ENCODE measurements around the gene JAK1.

Gene JAK1

DNA sequence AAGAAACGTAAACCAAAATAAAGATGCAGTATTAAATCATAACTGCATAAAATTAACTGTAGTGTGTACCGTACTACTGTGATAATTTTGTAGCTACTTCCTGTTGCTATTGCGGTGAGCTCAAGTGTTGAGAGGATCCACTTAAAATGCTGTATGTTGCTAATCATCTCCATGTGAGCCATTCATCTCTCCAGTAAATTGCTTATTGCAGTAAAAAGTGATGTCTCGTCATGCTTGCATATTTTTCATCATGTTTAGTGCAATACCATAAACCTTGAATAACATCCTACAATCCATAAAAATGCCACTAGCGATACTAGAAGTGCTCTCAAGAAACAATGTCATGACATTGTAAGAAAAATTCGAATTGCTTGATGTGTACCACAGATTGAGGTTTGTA is 155.2 kb downstream of the JAK1 start:
- Histone ChIP-seq H3K4me3 (ENCODE audit: insufficient read depth in 1 of 2, low read depth in 1 of 2, low read length in 2 of 2) (no peak overlapping the region), H2AK5ac (ENCODE audit: low read length, severe bottlenecking) (no peak overlapping the region), H2BK5ac (ENCODE audit: low read depth, low read length, poor library complexity, severe bottlenecking) (no peak overlapping the region), H3K9ac (ENCODE audit: low read length) (no peak overlapping the region), H3K18ac (ENCODE audit: low read depth in 1 of 2, low read length in 2 of 2) (no peak overlapping the region), H3K4ac (ENCODE audit: low read depth in 1 of 2, low read length in 2 of 2) (no peak overlapping the region), H2AFZ (ENCODE audit: low read depth, low read length) (no peak overlapping the region), H3K27me3 (ENCODE audit: control insufficient read depth in 1 of 2, insufficient read depth in 1 of 2, low read length in 2 of 2) (no peaks in the 10 kb centered on the region), H3K4me1 (ENCODE audit: control insufficient read depth, insufficient read depth, low read depth, low read length) (no peaks in the 10 kb centered on the region), H3K14ac (ENCODE audit: low read length in 2 of 2) (no peak overlapping the region), H3K27ac (ENCODE audit: low read length, poor library complexity, severe bottlenecking) (no peak overlapping the region), H4K91ac (ENCODE audit: low read length) (no peak overlapping the region), H4K8ac (ENCODE audit: low read length) (no peak overlapping the region), H2BK12ac (ENCODE audit: low read length in 2 of 2) (no peak overlapping the region), H3K36me3 (ENCODE audit: control insufficient read depth in 1 of 2, insufficient read depth in 2 of 2, low read depth in 1 of 2, low read length in 2 of 2) (no peaks in the 10 kb centered on the region), H3K23ac (ENCODE audit: low read length in 2 of 2) (no peak overlapping the region), H3K4me2 (ENCODE audit: low read length, poor library complexity, severe bottlenecking) (no peak overlapping the region), H2BK15ac (ENCODE audit: low read depth, poor library complexity, severe bottlenecking) (no peak overlapping the region), H3K9me3 (ENCODE audit: control insufficient read depth, low read length) (no peaks in the 10 kb centered on the region), H2BK120ac (ENCODE audit: low read depth, low read length) (no peak overlapping the region), H3K79me1 (replicated peaks; ENCODE audit: low read length, poor library complexity, severe bottlenecking) (no peaks in the 10 kb centered on the region)
- peak; percentile 18 for DNase-seq
- WGBS, result 85% methylated on average over 5 of the region's 6 CpGs

DNA sequence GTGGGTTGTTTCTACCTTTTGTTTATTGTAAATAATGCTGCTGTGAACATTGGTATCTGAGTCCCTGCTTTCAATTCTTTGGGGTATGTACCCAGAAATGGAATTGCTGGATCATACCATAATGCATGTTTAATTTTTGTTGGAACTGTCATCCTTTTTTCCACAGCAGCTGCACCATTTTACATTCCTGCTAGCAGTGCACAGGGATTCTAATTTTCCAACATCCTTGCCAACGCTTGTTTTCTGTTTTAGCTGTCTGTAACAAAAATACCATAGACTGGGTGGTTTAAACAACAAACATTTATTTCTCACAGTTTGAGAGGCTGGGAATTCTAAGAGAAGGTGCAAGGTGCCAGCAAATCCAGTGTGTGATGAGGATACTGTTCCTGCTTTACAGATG is 156.3 kb downstream of the JAK1 start:
- Histone ChIP-seq H3K4ac (ENCODE audit: low read depth in 1 of 2, low read length in 2 of 2) (no peak overlapping the region), H3K4me1 (ENCODE audit: control insufficient read depth, insufficient read depth, low read depth, low read length) (no peaks in the 10 kb centered on the region), H3K4me3 (ENCODE audit: insufficient read depth in 1 of 2, low read depth in 1 of 2, low read length in 2 of 2) (no peak overlapping the region), H3K27me3 (ENCODE audit: control insufficient read depth in 1 of 2, insufficient read depth in 1 of 2, low read length in 2 of 2) (no peaks in the 10 kb centered on the region), H4K91ac (ENCODE audit: low read length) (no peak overlapping the region), H2BK12ac (ENCODE audit: low read length in 2 of 2) (no peak overlapping the region), H2BK5ac (ENCODE audit: low read depth, low read length, poor library complexity, severe bottlenecking) (no peak overlapping the region), H3K27ac (ENCODE audit: low read length, poor library complexity, severe bottlenecking) (no peak overlapping the region), H2BK120ac (ENCODE audit: low read depth, low read length) (no peak overlapping the region), H2AK5ac (ENCODE audit: low read length, severe bottlenecking) (no peak overlapping the region), H3K23ac (ENCODE audit: low read length in 2 of 2) (no peak overlapping the region), H3K4me2 (ENCODE audit: low read length, poor library complexity, severe bottlenecking) (no peak overlapping the region), H2AFZ (ENCODE audit: low read depth, low read length) (no peak overlapping the region), H3K79me1 (replicated peaks; ENCODE audit: low read length, poor library complexity, severe bottlenecking) (no peaks in the 10 kb centered on the region), H4K8ac (ENCODE audit: low read length) (no peak overlapping the region), H3K9me3 (ENCODE audit: control insufficient read depth, low read length) (no peaks in the 10 kb centered on the region), H3K14ac (ENCODE audit: low read length in 2 of 2) (no peak overlapping the region), H3K36me3 (ENCODE audit: control insufficient read depth in 1 of 2, insufficient read depth in 2 of 2, low read depth in 1 of 2, low read length in 2 of 2) (no peaks in the 10 kb centered on the region), H3K18ac (ENCODE audit: low read depth in 1 of 2, low read length in 2 of 2) (no peak overlapping the region), H2BK15ac (ENCODE audit: low read depth, poor library complexity, severe bottlenecking) (no peak overlapping the region), H3K9ac (ENCODE audit: low read length) (no peak overlapping the region)
- WGBS, result no CpG with 5 or more reads among the region's 1 CpG
- DNase-seq, result no peak

DNA sequence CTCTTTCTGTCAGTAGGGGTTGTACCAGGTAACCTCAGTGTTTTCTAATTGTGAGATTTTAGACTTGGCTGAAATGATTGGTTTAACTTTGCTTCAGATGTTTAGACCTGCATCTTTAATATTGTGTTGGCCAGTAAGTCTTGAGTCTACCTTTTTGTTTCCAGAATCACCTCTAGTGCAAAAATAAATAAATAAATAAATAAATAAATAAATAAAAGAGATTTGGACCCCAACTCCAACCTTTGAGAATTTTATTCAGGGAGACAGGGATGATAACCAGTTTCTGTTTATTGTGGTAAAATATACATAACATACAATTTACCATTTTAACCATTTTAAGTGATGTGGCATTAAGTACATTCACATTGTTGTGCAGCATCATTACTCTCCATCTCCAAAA is 157.0 kb downstream of the JAK1 start:
- no peaks in the 10 kb centered on the region for H3K36me3 ChIP-seq (ENCODE audit: control insufficient read depth in 1 of 2, insufficient read depth in 2 of 2, low read depth in 1 of 2, low read length in 2 of 2)
- no peak overlapping the region for H2AFZ ChIP-seq (ENCODE audit: low read depth, low read length)
- no peaks in the 10 kb centered on the region for H3K9me3 ChIP-seq (ENCODE audit: control insufficient read depth, low read length)
- no peak overlapping the region for H3K4ac ChIP-seq (ENCODE audit: low read depth in 1 of 2, low read length in 2 of 2)
- no peak overlapping the region for H2BK12ac ChIP-seq (ENCODE audit: low read length in 2 of 2)
- H3K9ac ChIP-seq (ENCODE audit: low read length), result no peak overlapping the region
- no peak overlapping the region for H3K27ac ChIP-seq (ENCODE audit: low read length, poor library complexity, severe bottlenecking)
- no peak overlapping the region for H2AK5ac ChIP-seq (ENCODE audit: low read length, severe bottlenecking)
- no peak overlapping the region for H2BK15ac ChIP-seq (ENCODE audit: low read depth, poor library complexity, severe bottlenecking)
- no peaks in the 10 kb centered on the region for H3K79me1 ChIP-seq (replicated peaks; ENCODE audit: low read length, poor library complexity, severe bottlenecking)
- no peak overlapping the region for H2BK5ac ChIP-seq (ENCODE audit: low read depth, low read length, poor library complexity, severe bottlenecking)
- H3K27me3 ChIP-seq (ENCODE audit: control insufficient read depth in 1 of 2, insufficient read depth in 1 of 2, low read length in 2 of 2), result no peaks in the 10 kb centered on the region
- no peak overlapping the region for H3K4me2 ChIP-seq (ENCODE audit: low read length, poor library complexity, severe bottlenecking)
- H3K4me3 ChIP-seq (ENCODE audit: insufficient read depth in 1 of 2, low read depth in 1 of 2, low read length in 2 of 2), result no peak overlapping the region
- DNase-seq, result no peak
- H3K14ac ChIP-seq (ENCODE audit: low read length in 2 of 2), result no peak overlapping the region
- H3K18ac ChIP-seq (ENCODE audit: low read depth in 1 of 2, low read length in 2 of 2), result no peak overlapping the region
- no peak overlapping the region for H2BK120ac ChIP-seq (ENCODE audit: low read depth, low read length)
- H4K91ac ChIP-seq (ENCODE audit: low read length), result no peak overlapping the region
- H3K4me1 ChIP-seq (ENCODE audit: control insufficient read depth, insufficient read depth, low read depth, low read length), result no peaks in the 10 kb centered on the region
- no peak overlapping the region for H4K8ac ChIP-seq (ENCODE audit: low read length)
- H3K23ac ChIP-seq (ENCODE audit: low read length in 2 of 2), result no peak overlapping the region

DNA sequence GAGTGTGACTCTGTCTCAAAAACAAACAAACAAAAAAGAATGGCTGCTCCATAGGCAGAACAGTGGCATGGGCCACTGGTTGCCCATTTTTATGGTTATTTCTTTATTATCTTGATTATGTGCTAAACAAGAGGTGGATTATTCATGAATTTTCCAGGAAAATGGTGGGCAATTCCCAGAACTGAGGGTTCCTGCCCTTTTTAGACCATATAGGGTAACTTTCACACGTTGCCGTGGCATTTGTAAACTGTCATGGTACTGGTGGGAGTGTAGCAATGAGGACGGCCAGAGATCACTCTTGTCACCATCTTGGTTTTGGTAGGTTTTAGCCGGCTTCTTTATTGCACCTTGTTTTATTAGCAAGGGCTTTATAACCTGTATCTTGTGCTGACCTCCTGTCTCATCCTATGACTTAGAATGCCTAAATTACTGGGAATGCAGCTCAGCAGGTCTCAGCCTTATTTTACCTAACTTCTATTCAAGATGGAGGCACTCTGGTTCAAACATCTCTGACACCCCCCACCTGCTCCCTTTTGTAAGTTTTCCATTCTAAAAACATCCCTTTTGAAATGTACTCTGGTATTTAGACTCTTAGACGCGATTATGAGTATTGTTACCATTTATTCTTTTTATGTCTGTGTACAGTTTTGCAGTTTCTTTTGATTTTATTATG is 164.4 kb downstream of the JAK1 start:
- no peak overlapping the region for H2BK15ac ChIP-seq (ENCODE audit: low read depth, poor library complexity, severe bottlenecking)
- H3K18ac ChIP-seq (ENCODE audit: low read depth in 1 of 2, low read length in 2 of 2), result no peak overlapping the region
- H3K4ac ChIP-seq (ENCODE audit: low read depth in 1 of 2, low read length in 2 of 2), result no peak overlapping the region
- no peak overlapping the region for H2AK5ac ChIP-seq (ENCODE audit: low read length, severe bottlenecking)
- no peak overlapping the region for H4K91ac ChIP-seq (ENCODE audit: low read length)
- H3K4me2 ChIP-seq (ENCODE audit: low read length, poor library complexity, severe bottlenecking), result no peak overlapping the region
- H3K4me1 ChIP-seq (ENCODE audit: control insufficient read depth, insufficient read depth, low read depth, low read length), result no peaks in the 10 kb centered on the region
- no peaks in the 10 kb centered on the region for H3K27me3 ChIP-seq (ENCODE audit: control insufficient read depth in 1 of 2, insufficient read depth in 1 of 2, low read length in 2 of 2)
- no peak overlapping the region for H3K9ac ChIP-seq (ENCODE audit: low read length)
- H3K23ac ChIP-seq (ENCODE audit: low read length in 2 of 2), result no peak overlapping the region
- DNase-seq, result no peak
- H3K27ac ChIP-seq (ENCODE audit: low read length, poor library complexity, severe bottlenecking), result no peak overlapping the region
- H2BK120ac ChIP-seq (ENCODE audit: low read depth, low read length), result no peak overlapping the region
- no peak overlapping the region for H2BK5ac ChIP-seq (ENCODE audit: low read depth, low read length, poor library complexity, severe bottlenecking)
- H2AFZ ChIP-seq (ENCODE audit: low read depth, low read length), result no peak overlapping the region
- no peak overlapping the region for H3K4me3 ChIP-seq (ENCODE audit: insufficient read depth in 1 of 2, low read depth in 1 of 2, low read length in 2 of 2)
- H3K79me1 ChIP-seq (replicated peaks; ENCODE audit: low read length, poor library complexity, severe bottlenecking), result no peaks in the 10 kb centered on the region
- WGBS, result 93% methylated on average over 4 of the region's 6 CpGs
- H3K14ac ChIP-seq (ENCODE audit: low read length in 2 of 2), result no peak overlapping the region
- no peaks in the 10 kb centered on the region for H3K36me3 ChIP-seq (ENCODE audit: control insufficient read depth in 1 of 2, insufficient read depth in 2 of 2, low read depth in 1 of 2, low read length in 2 of 2)
- no peak overlapping the region for H4K8ac ChIP-seq (ENCODE audit: low read length)
- no peaks in the 10 kb centered on the region for H3K9me3 ChIP-seq (ENCODE audit: control insufficient read depth, low read length)
- H2BK12ac ChIP-seq (ENCODE audit: low read length in 2 of 2), result no peak overlapping the region

Measured in mesenchymal stem cell (in vitro differentiated cells and primary cell).